Testis (tissue), 3 donors: ENCODE results near the gene CST1. TPM values are rescaled to one million over a fixed set of nuclear protein-coding genes. Genes with fewer than 3 reads are reported as not detected.
"Not testable (repeated sequence)": the region's sequence is repeated elsewhere in the genome, so short reads cannot be mapped to it uniquely, and the experiment has no call there.

Source experiments
- DNase-seq: peaks from one replicate; pipeline ENCODE4 v3.0.0-alpha.2; 2019
- H3K27ac ChIP-seq, 2 donors: fragments of 200-600 bp; sonication (generic); one replicate each; pipeline ENCODE4 v1.5.1; 2019
- H3K27me3 ChIP-seq: fragments of 200-600 bp; sonication (generic); one replicate; pipeline ENCODE4 v1.5.1; 2019
- H3K36me3 ChIP-seq: fragments of 200-600 bp; sonication (generic); one replicate; pipeline ENCODE4 v1.5.1; 2017; ENCODE audit warnings: low read depth; ENCODE audit errors: missing control alignments
- H3K4me1 ChIP-seq: fragments of 200-600 bp; sonication (generic); one replicate; pipeline ENCODE4 v1.5.1; 2019
- H3K4me3 ChIP-seq, 2 donors: fragments of 200-600 bp; sonication (generic); one replicate each; pipeline ENCODE4 v1.5.1; 2017 to 2019
- H3K9me3 ChIP-seq: fragments of 200-600 bp; sonication (generic); one replicate; pipeline ENCODE4 v1.5.1; 2017
- POLR2A ChIP-seq: fragments of 450-650 bp; IDR thresholded peaks from one replicate; pipeline ENCODE4 v1.6.1; 2017; ENCODE audit warnings: antibody characterized with exemption, mild to moderate bottlenecking, moderate library complexity
- whole genome bisulfite sequencing, 2 donors: methylation state at CpG; one replicate each; pipeline ENCODE4 v1.1.5; 2018; 5-methylcytosine and 5-hydroxymethylcytosine counted together
- intact Hi-C: fragments of 100-400 bp; cut with DNase I; formaldehyde crosslinking; loops from one replicate; pipeline ENCODE4 v1.15.1; 2023; ENCODE audit warnings: low total_unique reads
- polyA plus RNA-seq: library from polyadenylated mRNA; stranded (reverse); fragments of 350-450 nt; fragmentation: Illumina TruSeq; extraction: RNeasy Lipid Tissue Mini Kit (QIAGEN cat#74804); gene quantifications from one replicate; pipeline ENCODE4 v1.2.3, GENCODE V29; 2014; ENCODE audit warnings: low read depth, low replicate concordance; ENCODE audit not compliant: insufficient read depth
- total RNA-seq, 2 donors: library from RNA; depleted of rRNA; stranded (reverse); fragments of >200 nt; gene quantifications; one replicate each; pipeline ENCODE4 v1.2.3, GENCODE V29; 2016
- TF ChIP-seq, protein P1 (sequence below), 3 experiments: fragments of 450-650 bp in 2 of 3; fragments of 200-600 bp in 1 of 3; sonication (generic) in 1 of 3; IDR thresholded peaks; one replicate each; pipeline ENCODE4 v1.5.1; 2016 to 2019; ENCODE audit warnings: antibody characterized with exemption in 3 of 3, mild to moderate bottlenecking in 2 of 3, moderate library complexity in 1 of 3

The CST1 gene
- total and polyA plus RNA-seq, 3 donors from 2014 or later: 0.96 to 1.1 (median 1.0) TPM

DNA sequence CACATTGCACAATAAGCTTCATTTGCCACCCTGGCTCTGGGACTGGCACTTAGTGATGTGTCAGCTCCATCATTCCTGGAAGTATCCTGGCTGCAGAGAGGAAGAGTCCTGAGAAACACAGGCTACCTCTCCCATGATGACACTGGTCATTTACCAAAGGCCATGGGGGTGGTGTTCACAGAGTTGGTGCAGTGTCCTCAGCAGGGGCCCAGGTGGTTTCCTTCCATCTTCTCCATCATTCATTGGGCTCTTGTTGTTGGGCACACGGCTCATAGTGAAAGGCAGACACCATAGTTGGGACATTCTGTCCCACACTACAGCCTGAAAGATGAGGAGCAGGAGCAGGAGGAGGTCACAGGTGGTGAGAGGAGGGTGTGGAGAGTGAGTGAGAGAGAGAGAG, 15.8 kb upstream of the CST1 start:
- Histone ChIP-seq H3K9me3 (no peaks in the 10 kb centered on the region), H3K4me1 (no peaks in the 10 kb centered on the region), H3K4me3 (no peak overlapping the region), H3K27me3 (no peaks in the 10 kb centered on the region), H3K27ac (no peak overlapping the region), H3K36me3 (no peaks in the 10 kb centered on the region)
- no peak for DNase-seq
- TF ChIP-seq, protein P1, sequence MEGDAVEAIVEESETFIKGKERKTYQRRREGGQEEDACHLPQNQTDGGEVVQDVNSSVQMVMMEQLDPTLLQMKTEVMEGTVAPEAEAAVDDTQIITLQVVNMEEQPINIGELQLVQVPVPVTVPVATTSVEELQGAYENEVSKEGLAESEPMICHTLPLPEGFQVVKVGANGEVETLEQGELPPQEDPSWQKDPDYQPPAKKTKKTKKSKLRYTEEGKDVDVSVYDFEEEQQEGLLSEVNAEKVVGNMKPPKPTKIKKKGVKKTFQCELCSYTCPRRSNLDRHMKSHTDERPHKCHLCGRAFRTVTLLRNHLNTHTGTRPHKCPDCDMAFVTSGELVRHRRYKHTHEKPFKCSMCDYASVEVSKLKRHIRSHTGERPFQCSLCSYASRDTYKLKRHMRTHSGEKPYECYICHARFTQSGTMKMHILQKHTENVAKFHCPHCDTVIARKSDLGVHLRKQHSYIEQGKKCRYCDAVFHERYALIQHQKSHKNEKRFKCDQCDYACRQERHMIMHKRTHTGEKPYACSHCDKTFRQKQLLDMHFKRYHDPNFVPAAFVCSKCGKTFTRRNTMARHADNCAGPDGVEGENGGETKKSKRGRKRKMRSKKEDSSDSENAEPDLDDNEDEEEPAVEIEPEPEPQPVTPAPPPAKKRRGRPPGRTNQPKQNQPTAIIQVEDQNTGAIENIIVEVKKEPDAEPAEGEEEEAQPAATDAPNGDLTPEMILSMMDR (IDR thresholded peaks at IDR 0.05): no peak
- no peak for TF ChIP-seq POLR2A
- intact Hi-C loops: no loop called here
- WGBS, 2 donors: 88 to 96% methylated on average over 1 of the region's 1 CpG

DNA sequence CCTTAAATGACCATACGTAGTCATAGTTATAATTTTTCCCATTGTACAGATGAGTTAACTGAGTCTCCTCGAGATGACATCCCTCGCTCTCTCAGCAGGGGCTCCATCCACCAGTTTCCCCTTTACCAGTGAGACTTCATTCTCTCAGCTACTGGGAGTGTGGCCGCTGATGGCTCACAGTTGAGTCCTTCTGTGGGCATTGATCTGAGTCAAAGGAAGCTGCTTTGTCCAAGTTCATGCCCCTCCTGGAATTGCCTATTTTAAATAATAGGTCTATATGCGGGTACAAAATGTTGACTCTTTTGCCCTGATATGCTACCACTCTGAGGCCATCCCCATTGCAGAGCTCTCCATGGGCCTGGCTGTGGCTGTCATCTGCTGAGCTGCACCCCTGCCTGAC, 14.8 kb upstream of the CST1 start:
- intact Hi-C loops: no loop called here
- no peak for DNase-seq
- TF ChIP-seq, protein P1 (IDR thresholded peaks at IDR 0.05): no peak
- no peak for TF ChIP-seq POLR2A
- Histone ChIP-seq H3K36me3 (no peaks in the 10 kb centered on the region), H3K4me3 (no peak overlapping the region), H3K4me1 (no peaks in the 10 kb centered on the region), H3K27me3 (no peaks in the 10 kb centered on the region), H3K9me3 (no peaks in the 10 kb centered on the region), H3K27ac (no peak overlapping the region)
- WGBS, 2 donors: 89 to 95% methylated on average over 5 of the region's 5 CpGs

DNA sequence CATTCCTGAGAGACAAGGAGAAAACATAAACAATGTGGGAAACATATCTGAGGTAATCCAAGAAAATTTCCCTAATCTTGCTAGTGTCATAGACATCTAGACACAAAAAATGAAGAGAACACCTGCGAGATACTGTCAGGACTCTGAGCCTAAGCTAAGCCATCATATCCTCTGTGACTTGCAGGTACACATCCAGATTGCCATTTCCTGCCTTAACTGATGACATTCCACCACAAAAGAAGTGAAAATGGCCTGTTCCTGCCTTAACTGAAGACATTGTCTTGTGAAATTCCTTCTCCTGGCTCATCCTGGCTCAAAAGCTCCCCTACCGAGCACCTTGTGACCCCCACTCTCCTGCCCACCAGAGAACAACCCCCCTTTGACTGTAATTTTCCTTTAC, 13.9 kb upstream of the CST1 start:
- intact Hi-C loops, H3K9me3 ChIP-seq, H3K27me3 ChIP-seq, H3K4me1 ChIP-seq, DNase-seq, H3K27ac ChIP-seq, H3K36me3 ChIP-seq, H3K4me3 ChIP-seq: not testable (repeated sequence)
- WGBS, 2 donors: 37 to 58% methylated on average over 2 of the region's 2 CpGs

DNA sequence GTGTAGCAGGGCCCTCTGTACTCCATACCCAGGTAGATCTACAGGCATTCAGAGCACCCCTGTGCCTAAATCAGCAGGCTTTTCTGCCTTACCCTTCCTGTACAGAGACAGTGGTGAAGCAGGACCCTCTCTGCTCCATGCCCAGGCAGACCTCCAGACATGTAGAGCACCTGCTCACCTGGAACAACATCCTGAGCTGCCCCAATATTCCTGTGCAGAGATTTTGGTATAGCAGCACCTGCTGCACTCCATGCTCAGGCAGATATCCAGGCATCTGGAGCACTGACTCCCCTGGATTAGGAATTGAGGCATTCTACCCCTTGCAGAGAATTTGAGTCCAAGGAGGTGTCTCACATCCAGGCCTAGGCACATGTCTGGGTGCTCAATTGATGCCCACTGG, 12.6 kb upstream of the CST1 start:
- TF ChIP-seq POLR2A: no peak
- TF ChIP-seq, protein P1 (IDR thresholded peaks at IDR 0.05): no peak
- DNase-seq: no peak
- no peaks in the 10 kb centered on the region for H3K9me3 ChIP-seq
- no peak overlapping the region for H3K27ac ChIP-seq
- no peaks in the 10 kb centered on the region for H3K4me1 ChIP-seq
- H3K27me3 ChIP-seq: no peaks in the 10 kb centered on the region
- intact Hi-C loops: no loop called here
- H3K36me3 ChIP-seq: no peaks in the 10 kb centered on the region
- H3K4me3 ChIP-seq: no peak overlapping the region

DNA sequence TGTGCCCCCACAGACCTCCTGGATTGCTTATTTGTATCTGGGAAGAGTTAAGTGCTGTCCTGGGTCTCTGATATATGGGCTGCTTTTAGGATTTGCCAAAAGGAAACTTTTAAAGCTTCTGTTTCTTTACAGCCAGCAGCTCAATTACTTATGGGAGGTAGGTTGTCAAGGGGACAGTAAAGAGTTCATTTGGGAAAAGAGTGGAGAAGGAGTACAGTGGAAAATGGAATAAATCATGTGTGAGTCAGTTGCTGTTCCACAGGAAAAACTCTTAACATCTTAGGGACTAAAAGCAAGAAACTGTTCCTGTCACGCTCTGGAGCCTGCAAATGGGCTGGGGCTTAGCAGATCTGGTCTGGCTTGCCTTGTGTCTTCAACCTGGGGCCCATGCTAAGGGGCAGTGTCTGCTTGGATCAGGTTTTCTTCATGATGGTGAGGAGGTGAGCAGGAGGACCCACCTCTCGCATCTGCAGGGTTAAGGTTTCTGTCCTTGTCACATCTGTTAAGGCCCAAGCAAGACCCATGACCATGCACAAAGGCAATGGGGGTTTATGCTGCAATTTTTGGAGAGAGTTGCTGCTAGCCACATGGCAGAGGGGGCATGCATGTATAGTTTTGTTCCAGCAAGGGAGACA, 8.7 kb upstream of the CST1 start:
- 33 to 100% methylated on average over 1 to 2 of the region's 2 CpGs for WGBS, 2 donors
- no peaks in the 10 kb centered on the region for H3K27me3 ChIP-seq
- TF ChIP-seq POLR2A: no peak
- TF ChIP-seq, protein P1 (IDR thresholded peaks at IDR 0.05): no peak
- H3K4me1 ChIP-seq: no peaks in the 10 kb centered on the region
- intact Hi-C loops: no loop called here
- no peak for DNase-seq
- H3K36me3 ChIP-seq: no peaks in the 10 kb centered on the region
- H3K9me3 ChIP-seq: no peaks in the 10 kb centered on the region
- no peak overlapping the region for H3K4me3 ChIP-seq
- H3K27ac ChIP-seq: no peak overlapping the region

DNA sequence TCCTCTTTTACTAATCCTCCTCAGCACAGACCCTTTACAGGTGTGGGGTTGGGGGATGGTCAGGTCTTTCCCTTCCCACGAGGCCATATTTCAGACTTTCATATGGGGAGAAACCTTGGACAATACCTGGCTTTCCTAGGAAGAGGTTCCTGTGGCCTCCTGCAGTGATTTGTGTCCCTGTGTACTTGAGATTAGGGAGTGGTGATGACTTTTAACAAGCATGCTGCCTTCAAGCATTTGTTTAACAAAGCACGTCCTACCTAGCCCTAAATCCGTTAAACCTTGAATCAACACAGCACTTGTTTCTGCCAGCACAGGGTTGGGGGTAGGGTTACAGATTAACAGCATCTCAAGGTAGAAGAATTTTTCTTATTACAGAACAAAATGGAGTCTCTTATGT, 6.1 kb upstream of the CST1 start:
- H3K9me3 ChIP-seq, H3K27me3 ChIP-seq, H3K36me3 ChIP-seq, DNase-seq, H3K4me1 ChIP-seq, intact Hi-C loops, H3K4me3 ChIP-seq, H3K27ac ChIP-seq: not testable (repeated sequence)
- WGBS, 2 donors: 35 to 39% methylated on average over 3 of the region's 3 CpGs

DNA sequence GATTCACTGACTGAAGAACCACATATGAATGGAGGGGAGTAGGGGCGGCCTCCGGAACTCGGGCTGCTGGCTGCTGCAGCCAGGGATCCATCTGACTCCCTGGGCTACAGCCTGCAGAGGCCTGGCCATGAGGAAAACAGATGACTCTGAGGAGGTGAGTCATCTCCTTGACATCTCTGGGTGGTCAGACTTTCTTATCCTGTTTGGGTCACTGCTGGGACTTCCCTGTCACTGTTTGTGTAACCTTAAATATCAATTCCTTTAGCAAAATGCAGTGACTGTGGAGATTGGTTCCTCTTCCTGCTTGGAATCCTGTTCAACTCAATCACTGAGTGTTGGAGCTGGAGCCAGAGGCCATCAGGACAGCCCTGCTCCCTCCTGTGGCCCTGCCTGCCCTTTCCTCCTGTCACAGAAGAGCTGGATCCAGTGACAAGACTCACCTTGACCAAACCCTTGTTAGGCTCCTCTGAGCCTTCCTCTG, 4.4 kb upstream of the CST1 start:
- H3K27me3 ChIP-seq, H3K27ac ChIP-seq, H3K4me3 ChIP-seq, DNase-seq, H3K36me3 ChIP-seq, H3K9me3 ChIP-seq, H3K4me1 ChIP-seq, intact Hi-C loops: not testable (repeated sequence)
- 86 to 87% methylated on average over 3 of the region's 3 CpGs for WGBS, 2 donors
